NK-92 treated with Interleukin-12 subunit alpha and Interleukin-12 subunit beta, amount 100 ng/mL, for 24 hours (cell line): ENCODE measurements around the gene KRTAP4-9.
"Not testable (repeated sequence)": the region's sequence is repeated elsewhere in the genome, so short reads cannot be mapped to it uniquely, and the experiment has no call there.

Experiments
- DNase-seq: peaks from one replicate; lab custom pipeline; 2025; lab: John Stamatoyannopoulos, UW

Gene KRTAP4-9

DNA sequence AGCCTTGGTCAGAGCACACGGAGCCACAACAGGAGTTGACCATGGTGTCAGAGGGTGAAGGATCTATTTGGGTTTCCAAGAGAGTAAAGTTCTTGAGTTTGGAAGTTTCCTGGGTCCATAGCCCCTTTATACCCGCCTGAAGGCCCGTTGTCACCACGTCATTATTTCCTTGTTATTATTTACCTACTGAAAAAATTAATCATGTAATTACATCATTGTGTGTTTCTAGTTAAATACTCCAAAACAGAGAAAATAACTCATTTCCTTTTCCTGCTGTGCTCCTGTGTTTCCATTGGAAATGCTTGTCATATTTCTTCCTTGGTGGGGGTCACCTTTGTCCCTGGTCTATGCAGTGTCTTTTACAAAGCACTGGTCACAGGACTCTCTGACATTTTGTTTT lies 7.1 kb upstream of the KRTAP4-9 start, which contains the start of gene KRTAP4-8:
TSS of gene KRTAP4-8 (minus strand) at position 101 of the 400 bp plus-strand sequence. CDS start at position 43, 58 bp downstream.
- no peak for DNase-seq

DNA sequence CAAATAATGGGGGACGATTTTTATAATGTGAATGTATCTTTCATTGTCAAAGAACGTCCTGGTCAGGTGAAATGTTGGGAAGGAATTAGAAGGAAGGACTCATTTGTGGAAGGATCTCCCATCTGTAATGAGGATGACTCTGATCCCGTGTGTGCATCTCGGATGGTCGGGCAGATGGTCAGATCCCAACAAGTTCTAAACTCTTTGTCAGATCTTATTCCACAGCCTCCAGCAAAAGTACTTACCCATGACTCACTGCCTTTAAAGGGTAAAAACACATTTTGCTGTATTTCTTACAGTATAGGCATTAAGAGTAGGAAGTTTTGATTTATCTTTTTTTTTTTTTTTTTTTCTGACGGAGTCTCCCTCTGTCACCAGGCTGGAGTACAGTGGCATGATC lies 6.7 kb upstream of the KRTAP4-9 start:
- no peak for DNase-seq

DNA sequence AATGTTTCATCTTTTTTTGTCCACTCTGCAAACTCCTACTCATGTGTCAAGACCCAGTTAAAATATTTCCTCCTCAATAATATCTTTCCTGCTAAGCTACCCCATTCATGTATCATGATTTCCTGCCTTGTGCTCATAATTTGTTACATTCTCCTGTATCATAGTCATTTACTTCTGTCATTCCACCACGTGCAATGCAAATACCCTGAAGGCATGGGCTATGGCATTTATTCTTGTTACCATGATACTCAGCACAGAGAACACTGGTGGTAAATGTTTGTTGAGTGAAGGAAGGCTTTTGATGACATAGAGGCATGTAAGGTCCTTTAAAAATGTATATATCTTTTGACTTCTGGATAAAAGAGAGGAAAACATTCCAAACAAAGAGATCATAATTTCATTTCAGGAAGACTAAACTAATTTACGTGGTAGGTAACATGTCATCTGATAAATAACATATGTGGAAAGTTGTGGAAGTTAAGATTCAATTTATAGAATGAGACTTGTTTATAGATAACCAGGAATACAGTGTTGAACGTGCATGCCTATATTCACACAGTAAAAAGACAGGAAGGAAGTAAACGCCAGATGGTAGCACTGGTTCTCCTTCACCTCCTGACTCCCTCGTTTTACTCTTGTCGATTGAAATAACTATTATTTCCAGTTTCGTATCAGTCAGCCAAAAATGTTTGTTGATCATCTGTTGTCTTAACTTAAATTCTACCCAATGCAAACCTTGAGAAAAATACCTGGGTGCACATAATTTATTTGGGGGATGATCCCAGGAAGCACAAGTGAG lies 5.3 kb upstream of the KRTAP4-9 start:
- DNase-seq = not testable (repeated sequence)

DNA sequence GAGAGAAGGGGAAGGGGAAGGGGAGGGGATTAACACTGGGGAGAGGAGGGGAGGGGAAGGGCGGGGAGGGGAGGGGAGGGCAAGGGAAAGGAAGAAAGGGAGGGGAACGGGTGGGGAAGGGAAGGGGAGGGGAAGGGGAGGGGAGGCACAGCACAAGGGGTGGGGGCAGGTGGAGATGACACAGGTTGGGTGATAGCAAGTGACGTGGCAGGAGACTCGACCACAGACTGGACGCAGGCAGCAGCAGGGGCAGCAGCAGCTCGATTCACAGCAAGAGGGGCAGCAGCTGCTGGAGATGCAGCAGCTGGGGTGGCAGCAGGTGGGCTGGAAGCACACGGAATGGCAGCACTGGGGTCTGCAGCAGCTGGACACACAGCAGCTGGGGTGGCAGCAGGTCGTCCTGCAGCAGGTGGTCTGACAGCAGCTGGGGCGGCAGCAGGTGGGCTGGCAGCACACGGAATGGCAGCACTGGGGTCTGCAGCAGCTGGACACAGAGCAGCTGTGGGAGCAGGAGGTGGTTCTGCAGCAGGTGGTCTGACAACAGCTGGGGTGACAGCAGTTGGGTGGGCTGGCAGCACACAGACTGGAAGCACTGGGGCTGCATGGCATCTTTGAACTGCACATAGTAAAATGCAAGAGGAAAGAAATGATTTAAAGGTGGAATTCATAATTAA lies 3.5 kb upstream of the KRTAP4-9 start, which contains the start of gene KRTAP4-16:
TSS of gene KRTAP4-16 (minus strand) at position 624 of the 674 bp plus-strand sequence. CDS start at position 624, 0 bp downstream.
- DNase-seq = no peak

DNA sequence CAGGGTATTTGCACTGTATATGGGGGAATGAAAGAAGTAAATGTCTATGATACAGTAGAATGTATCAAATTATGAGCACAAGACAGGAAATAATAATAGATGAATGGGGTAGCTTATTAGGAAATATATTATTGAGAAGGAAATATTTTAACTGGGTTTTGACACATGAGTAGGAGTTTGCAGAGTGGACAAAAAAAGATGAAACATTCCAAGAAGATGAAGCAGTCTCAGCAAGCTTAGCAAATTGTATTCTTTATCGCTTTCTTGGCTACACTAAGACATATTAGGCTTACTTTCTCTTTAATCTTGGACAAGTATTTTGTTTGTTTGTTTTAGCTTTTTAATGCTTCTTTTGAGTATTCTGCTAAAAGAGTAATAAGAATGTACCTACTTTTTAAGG lies 1.3 kb upstream of the KRTAP4-9 start:
- DNase-seq = no peak

DNA sequence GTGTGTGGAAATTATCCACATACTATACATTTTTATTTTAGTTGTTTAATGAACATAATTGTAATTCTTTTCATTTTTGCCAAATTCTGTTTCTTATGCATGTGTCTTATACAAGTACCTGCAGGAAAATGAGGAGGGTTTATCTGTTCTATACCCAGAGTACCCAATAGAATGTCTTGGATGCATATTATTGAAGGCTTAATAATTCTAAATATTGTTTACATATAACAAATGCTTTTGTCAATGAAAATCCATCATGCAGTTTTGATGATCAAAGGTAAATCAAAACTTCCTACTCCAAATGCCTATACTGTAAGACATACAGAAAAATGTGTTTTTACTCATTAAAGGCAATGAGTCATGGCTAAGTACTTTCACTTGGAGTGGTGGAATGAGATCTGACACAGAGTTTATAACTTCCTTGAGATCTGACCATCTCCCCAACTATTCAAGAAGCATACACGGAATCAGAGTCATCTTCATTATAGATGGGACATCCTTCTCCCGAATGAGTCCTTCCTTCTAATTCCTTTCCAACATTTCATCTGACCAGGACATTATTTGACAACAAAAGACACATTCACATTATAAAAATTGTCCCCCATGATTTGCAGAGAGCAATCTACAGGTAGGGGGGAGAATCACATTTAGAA lies 677 bp upstream of the KRTAP4-9 start:
- not testable (repeated sequence) for DNase-seq

DNA sequence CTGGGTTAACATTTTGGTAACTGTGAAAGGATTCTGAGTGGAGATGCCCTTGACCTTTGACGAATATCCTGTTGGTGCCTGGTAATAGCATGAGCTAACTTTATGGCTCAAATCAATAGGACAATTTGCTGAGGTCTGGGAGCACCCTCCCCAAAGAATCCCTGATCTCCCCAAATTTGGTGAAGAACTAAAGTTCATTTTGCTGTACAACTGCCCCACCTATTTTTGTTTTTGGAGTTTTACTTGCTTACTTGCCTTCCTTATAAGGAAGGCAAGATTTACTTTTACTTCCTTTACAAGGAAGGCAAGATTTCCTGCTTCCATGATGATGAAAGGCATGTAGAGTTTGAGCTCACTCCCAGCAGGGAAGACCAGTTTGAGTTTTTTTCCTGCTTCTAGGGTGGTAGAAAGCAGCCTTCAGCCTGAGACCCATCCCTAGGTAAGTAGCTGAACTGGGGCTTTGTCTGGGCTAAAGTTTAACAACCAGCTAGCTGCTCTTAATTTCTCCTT lies 2.8 kb downstream of the KRTAP4-9 start:
- DNase-seq = no peak

DNA sequence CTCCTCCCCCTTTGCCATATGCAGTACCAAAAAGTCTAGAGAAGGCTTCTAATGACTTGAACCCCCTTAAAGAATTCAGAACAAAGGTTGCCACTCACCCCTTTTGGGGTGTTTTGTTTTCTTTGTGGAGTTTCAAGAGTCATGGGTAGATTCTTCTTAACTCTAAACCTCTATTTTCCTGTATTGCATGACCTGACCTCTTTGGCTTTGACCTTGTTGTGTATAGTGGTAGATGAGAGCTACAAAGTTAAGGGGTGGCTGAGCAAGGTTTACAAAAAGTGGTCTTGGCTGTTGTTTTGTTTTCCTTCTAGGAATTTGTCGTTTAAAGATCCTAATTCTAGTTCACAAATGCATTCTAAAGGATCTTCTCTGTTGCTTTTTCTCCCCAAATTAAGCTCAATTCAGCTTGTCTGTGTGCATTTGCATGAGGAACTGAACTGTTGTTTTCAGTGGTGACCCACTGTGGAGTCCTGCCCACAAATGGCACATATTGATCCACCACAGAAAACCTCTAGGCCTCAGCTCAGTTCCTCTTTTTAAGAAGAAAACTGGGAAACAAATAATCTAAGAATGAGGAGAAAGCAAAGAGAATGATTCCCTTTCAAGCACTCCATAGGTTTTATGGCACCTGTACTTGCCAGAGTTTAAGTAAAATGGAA lies 3.7 kb downstream of the KRTAP4-9 start:
- not testable (repeated sequence) for DNase-seq

DNA sequence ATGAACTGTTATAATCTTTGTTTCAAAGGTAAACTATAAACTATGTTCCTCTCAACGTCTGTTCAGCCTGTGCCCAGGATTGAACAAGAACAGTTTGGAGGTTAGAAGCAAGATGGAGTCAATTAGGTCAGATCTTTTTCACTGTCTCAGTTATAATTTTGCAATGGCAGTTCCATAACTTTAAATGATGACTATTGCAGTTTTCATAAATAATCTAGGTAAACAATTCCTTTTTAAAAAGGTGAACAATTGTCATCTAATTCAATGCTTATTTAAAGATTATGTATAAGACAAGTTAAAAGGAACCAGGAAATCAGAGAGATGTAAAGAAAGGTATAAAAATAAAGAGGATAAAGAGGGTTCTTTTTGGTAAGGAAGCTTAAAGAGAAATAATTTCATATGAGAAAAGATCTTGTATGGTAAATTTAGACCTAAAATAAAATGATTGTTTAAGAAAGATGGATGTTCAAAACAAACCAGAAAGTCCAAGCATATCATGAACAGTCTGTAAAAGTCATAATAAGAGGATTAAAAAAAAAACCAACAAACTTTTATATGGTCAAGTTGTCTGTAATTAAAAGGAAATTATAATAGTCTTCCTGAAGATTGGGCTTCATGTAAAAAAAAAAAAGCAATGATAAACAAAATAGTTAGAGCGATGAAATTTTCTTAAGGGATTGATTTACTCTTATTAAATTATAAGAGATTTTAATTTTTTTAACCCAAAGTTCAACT lies 6.1 kb downstream of the KRTAP4-9 start:
- no peak for DNase-seq

DNA sequence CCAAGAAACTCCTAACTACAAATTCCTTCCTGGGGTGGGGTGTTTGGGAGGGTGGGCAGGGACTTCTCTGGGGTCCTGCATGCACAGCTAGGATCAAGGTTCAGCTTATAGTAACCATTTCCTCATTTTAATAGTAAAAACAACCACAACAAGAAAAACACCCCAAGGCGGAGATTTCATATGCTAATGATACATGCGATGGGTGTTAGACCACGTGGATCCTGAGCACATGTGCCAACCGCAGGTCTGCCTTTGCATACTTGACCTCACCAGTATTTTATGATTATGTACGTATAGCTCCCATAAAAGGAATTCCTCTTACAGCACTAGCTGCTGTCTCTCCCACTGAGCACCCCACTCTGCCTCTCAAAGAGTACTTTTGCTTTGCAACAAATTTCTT lies 11.1 kb downstream of the KRTAP4-9 start:
- DNase-seq = no peak

DNA sequence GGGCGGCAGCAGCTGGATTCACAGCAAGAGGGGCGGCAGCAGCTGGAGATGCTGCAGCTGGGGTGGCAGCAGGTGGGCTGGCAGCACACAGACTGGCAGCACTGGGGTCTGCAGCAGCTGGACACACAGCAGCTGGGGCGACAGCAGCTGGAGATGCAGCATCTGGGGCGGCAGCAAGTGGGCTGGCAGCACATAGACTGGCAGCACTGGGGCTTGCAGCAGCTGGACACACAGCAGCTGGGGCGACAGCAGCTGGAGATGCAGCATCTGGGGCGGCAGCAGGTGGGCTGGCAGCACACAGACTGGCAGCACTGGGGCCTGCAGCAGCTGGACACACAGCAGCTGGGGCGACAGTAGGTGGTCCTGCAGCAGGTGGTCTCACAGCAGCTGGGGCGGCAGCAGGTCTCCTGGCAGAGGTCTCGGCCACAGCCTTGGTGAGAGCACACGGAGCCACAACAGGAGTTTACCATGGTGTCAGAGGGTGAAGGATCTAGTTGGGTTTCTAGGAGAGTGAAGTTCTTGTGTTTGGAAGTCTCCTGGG lies 12.7 kb downstream of the KRTAP4-9 start, which contains the start of gene KRTAP4-11:
TSS of gene KRTAP4-11 (minus strand) at position 528 of the 541 bp plus-strand sequence. CDS start at position 470, 58 bp downstream.
- DNase-seq = not testable (repeated sequence)

DNA sequence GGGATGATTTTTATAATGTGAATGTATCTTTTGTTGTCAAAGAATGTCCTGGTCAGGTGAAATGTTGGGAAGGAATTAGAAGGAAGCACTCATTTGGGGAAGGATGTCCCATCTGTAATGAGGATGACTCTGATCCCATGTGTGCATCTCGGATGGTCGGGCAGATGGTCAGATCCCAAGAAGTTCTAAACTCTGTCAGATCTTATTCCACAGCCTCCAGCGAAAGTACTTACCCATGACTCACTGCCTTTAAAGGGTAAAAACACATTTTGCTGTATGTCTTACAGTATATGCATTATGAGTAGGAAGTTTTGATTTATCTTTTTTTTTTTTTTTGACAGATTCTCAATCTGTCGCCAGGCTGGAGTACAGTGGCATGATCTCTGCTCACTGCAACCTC lies 13.5 kb downstream of the KRTAP4-9 start:
- DNase-seq = no peak

DNA sequence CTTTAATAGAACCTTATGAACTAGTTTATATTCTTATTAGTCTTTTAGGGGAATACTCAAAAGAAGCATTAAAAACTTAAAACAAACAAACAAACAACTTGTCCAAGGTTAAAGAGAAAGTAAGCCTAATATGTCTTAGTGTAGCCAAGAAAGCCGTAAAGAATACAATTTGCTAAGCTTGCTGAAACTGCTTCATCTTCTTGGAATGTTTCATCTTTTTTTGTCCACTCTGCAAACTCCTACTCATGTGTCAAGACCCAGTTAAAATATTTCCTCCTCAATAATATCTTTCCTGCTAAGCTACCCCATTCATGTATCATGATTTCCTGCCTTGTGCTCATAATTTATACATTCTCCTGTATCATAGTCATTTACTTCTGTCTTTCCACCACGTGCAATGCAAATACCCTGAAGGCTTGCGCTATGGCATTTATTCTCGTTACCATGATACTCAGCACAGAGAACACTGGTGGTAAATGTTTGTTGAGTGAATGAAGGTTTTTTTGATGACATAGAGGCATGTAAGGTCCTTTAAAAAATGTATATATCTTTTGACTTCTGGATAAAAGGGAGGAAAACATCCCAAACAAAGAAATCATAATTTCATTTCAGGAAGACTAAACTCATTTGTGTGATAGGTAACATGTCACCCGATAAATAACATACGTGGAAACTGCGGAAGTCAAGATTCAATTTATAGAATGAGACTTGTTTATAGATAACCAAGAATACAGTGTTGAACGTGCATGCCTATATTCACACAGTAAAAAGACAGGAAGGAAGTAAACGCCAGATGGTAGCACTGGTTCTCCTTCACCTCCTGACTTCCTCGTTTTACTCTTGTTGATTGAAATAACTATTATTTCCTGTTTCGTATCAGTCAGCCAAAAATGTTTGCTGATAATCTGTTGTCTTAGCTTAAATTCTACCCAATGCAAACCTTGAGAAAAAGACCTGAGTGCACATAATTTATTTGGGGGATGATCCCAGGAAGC lies 14.8 kb downstream of the KRTAP4-9 start:
- not testable (repeated sequence) for DNase-seq

DNA sequence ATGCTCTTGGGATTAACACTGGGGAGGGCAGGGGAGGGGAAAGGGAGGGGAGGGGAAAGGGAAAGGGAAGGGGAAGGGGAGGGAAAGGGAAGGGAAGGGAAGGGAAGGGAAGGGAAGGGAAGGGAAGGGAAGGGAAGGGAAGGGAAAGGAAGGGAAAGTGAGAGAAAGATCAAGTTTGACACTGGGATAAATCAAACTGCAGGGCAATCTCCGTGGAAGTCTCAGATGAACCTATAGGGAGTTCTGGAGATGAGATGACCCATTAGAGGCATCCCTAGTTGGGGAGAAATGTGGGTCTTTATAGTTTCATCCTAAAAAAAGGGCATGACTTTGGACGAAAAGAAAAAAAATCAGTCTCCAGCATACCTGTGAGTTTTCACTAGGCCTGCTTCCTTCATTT lies 16.6 kb downstream of the KRTAP4-9 start:
- no peak for DNase-seq

DNA sequence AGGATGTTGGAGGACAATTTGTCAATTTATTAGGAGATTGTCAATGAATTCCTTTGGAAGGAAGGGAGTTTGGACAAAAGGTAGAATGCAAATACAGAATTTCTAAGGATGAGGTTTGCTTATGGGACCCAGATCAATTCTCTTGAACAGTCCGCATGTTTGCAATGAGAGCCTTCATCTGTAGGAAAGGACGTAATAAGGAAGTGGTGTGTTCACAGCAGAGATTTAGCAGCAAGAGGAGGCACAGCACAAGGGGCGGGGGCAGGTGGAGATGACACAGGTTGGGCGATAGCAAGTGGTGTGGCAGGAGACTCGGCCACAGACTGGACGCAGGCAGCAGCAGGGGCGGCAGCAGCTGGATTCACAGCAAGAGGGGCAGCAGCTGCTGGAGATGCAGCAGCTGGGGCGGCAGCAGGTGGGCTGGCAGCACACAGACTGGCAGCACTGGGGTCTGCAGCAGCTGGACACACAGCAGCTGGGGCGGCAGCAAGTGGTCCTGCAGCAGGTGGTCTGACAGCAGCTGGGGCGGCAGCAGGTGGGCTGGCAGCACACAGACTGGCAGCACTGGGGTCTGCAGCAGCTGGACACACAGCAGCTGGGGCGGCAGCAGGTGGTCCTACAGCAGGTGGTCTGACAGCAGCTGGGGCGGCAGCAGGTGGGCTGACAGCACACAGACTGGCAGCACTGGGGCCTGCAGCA lies 18.3 kb downstream of the KRTAP4-9 start:
- not testable (repeated sequence) for DNase-seq

DNA sequence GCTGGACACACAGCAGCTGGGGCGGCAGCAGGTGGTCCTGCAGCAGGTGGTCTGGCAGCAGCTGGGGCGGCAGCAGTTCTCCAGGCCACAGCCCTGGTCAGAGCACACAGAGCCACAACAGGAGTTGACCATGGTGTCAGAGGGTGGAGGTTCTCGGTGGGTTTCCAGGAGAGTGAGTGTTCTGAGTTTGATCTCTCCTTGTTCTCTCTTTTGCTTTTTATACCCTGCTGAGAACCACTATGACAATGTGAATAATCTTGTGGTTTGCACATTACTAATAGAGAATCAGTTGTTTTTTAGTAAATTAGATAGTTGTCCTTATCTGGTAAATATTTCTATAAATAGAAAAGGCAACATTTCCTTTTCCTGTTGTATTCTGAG lies 18.8 kb downstream of the KRTAP4-9 start, which contains the start of gene KRTAP4-12:
TSS of gene KRTAP4-12 (minus strand) at position 192 of the 381 bp plus-strand sequence. CDS start at position 132, 60 bp downstream.
- DNase-seq = not testable (repeated sequence)

DNA sequence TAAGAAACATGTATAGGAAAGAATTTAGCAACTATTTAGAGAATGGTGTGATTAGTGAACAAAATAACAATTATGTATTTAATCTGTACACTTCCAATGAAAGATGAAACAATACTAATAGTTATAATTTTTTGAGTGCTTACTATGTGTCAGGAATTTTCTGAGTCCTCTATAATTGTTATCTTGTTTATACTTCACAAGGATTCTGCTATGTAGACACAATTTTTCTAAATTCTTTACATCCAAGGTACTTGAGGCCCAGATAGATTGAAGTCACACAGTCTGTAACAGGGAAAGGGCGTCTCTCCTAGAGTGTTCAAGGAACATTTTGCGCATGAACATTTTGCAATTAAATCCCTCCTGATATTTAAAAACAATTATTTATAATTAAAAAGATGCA lies 19.9 kb downstream of the KRTAP4-9 start:
- no peak for DNase-seq

DNA sequence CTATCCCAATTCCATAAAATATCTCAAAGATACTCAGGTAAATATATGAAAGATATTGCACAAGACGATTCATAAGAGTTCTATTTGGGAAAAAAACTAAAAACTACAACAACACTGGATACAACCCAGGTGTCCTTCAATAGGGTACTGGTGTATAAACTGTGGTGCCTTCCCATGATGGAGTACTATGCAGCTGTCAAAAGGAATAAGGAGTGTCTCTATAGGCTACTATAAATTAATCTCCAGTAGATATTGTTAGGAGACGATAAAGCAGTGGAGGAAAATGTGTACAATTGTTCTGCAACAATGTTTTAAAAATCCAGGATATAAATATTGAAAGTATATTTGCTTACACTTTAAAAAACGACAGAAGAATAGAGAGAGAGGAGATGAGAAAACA lies 21.2 kb downstream of the KRTAP4-9 start:
- DNase-seq = no peak

DNA sequence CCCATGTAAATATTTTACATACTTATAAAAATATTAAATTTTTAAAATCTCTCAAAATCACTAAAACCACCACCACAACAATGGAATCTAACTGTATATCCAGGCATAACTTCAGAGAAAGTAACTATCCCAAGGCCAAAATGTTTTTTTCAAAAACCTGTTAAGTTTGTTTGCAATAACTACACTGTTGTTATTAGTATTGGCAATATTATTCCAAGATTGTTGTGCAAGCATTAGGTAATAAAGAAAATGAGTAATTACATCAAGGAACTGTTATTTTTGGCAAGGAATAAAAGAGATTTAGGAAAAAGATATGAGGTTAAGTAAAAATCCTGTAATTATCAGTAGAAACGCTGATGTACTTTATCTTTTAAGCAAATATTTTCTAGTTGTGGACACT lies 22.2 kb downstream of the KRTAP4-9 start:
- no peak for DNase-seq
